IMR-90 (cell line): Measurements from ENCODE around the gene SSNA1. TPM values are rescaled to one million over a fixed set of nuclear protein-coding genes. Genes with fewer than 3 reads are reported as not detected.

Experiments
- ATAC-seq: fragments of 200-7000 bp; cut with Tn5 transposase; 2 replicates; pipeline ENCODE4 v1.9.1; 2020; ENCODE audit warnings: low read depth, mild to moderate bottlenecking, moderate library complexity
- BruUV-seq: library from RNA; stranded (reverse); fragments of 400-500 nt; replicated peaks from 2 replicates; lab custom pipeline; 2021; lab: Mats Ljungman, UMichigan
- CTCF ChIA-PET: fragments of 300-600 bp; formaldehyde crosslinking; extraction: SDS; loops from one replicate; lab custom pipeline; 2021; ENCODE audit warnings: antibody characterized with exemption; lab: Yijun Ruan, JAX
- POLR2A ChIA-PET: fragments of 300-600 bp; sonication (Branson Sonifier 250); formaldehyde crosslinking; loops from one replicate; lab custom pipeline; 2022; ENCODE audit warnings: antibody characterized with exemption; ENCODE audit not compliant: unreplicated experiment; lab: Charles Lee
- DNase-seq: peaks from one replicate; pipeline ENCODE4 v3.0.0; 2013
- H2AFZ ChIP-seq: replicated peaks from 2 replicates; pipeline ENCODE3; 2013; ENCODE audit warnings: low read length, mild to moderate bottlenecking; ENCODE audit not compliant: poor library complexity
- H2AK5ac ChIP-seq: 2 replicates; pipeline ENCODE4 v1.6.1; 2013; ENCODE audit warnings: low read depth, low read length, inconsistent platforms
- H2AK9ac ChIP-seq: replicated peaks from 2 replicates; pipeline ENCODE3; 2013; ENCODE audit warnings: mild to moderate bottlenecking, low read depth, low read length, moderate library complexity; ENCODE audit not compliant: poor library complexity
- H2BK120ac ChIP-seq: 2 replicates; pipeline ENCODE4 v1.6.1; 2013; ENCODE audit warnings: low read depth, low read length, inconsistent platforms
- H2BK15ac ChIP-seq: 3 replicates; pipeline ENCODE4 v1.6.1; 2013; ENCODE audit warnings: low read depth, low read length, inconsistent platforms
- H2BK20ac ChIP-seq: 2 replicates; pipeline ENCODE4 v1.6.1; 2013; ENCODE audit warnings: low read depth, mild to moderate bottlenecking, inconsistent platforms, low read length, moderate library complexity
- H2BK5ac ChIP-seq: 2 replicates; pipeline ENCODE4 v1.6.1; 2013; ENCODE audit warnings: mild to moderate bottlenecking, low read depth, low read length, inconsistent platforms; ENCODE audit not compliant: poor library complexity, severe bottlenecking
- H3K14ac ChIP-seq: replicated peaks from 2 replicates; pipeline ENCODE4 v1.6.1; 2013; ENCODE audit warnings: low read depth, low read length, inconsistent platforms
- H3K18ac ChIP-seq: 2 replicates; pipeline ENCODE4 v1.6.1; 2013; ENCODE audit warnings: low read depth, low read length, control low read depth
- H3K23ac ChIP-seq: 2 replicates; pipeline ENCODE4 v1.6.1; 2013; ENCODE audit warnings: low read depth, low read length, inconsistent platforms
- H3K27ac ChIP-seq: 2 replicates; pipeline ENCODE4 v1.5.1; 2013; ENCODE audit warnings: mild to moderate bottlenecking, control low read depth, low read length; ENCODE audit not compliant: insufficient read depth
- H3K27me3 ChIP-seq: 2 replicates; pipeline ENCODE4 v1.6.1; 2013; ENCODE audit warnings: low read length; ENCODE audit not compliant: control insufficient read depth, insufficient read depth
- H3K36me3 ChIP-seq: 2 replicates; pipeline ENCODE4 v1.6.1; 2013; ENCODE audit warnings: low read length, mixed read lengths; ENCODE audit not compliant: control insufficient read depth, insufficient read depth
- H3K4ac ChIP-seq: 2 replicates; pipeline ENCODE4 v1.6.1; 2013; ENCODE audit warnings: low read depth, low read length, inconsistent platforms
- H3K4me1 ChIP-seq: 2 replicates; pipeline ENCODE4 v1.6.1; 2013; ENCODE audit warnings: low read length, mixed read lengths; ENCODE audit not compliant: control insufficient read depth, insufficient read depth
- H3K4me2 ChIP-seq: 2 replicates; pipeline ENCODE4 v1.6.1; 2013; ENCODE audit warnings: low read depth, mild to moderate bottlenecking, control low read depth, low read length, moderate library complexity
- H3K4me3 ChIP-seq: 2 replicates; pipeline ENCODE4 v1.5.1; 2013; ENCODE audit warnings: low read depth, mild to moderate bottlenecking, control low read depth, low read length, moderate library complexity; ENCODE audit not compliant: insufficient read depth
- H3K56ac ChIP-seq: 2 replicates; pipeline ENCODE4 v1.6.1; 2013; ENCODE audit warnings: low read length, inconsistent platforms; ENCODE audit not compliant: insufficient read depth; ENCODE audit errors: extremely low read depth
- H3K79me1 ChIP-seq, 2 experiments: 2 replicates each; pipeline ENCODE4 v1.6.1; 2013; ENCODE audit warnings: low read length in 2 of 2, inconsistent platforms in 1 of 2, low read depth in 1 of 2
- H3K9ac ChIP-seq: 2 replicates; pipeline ENCODE4 v1.6.1; 2013; ENCODE audit warnings: low read depth, low read length, control low read depth
- H3K9me1 ChIP-seq: 2 replicates; pipeline ENCODE4 v1.6.1; 2013; ENCODE audit warnings: low read length, inconsistent platforms; ENCODE audit not compliant: insufficient read depth
- H3K9me3 ChIP-seq: 2 replicates; pipeline ENCODE4 v1.6.1; 2013; ENCODE audit warnings: low read length; ENCODE audit not compliant: control insufficient read depth, insufficient read depth
- H4K20me1 ChIP-seq: 2 replicates; pipeline ENCODE4 v1.6.1; 2013; ENCODE audit warnings: low read length, inconsistent platforms; ENCODE audit not compliant: insufficient read depth
- H4K5ac ChIP-seq: 2 replicates; pipeline ENCODE4 v1.6.1; 2013; ENCODE audit warnings: mild to moderate bottlenecking, low read depth, low read length, control low read depth
- H4K8ac ChIP-seq, 2 experiments: 2 replicates each; pipeline ENCODE4 v1.6.1; 2013; ENCODE audit warnings: low read depth in 2 of 2, low read length in 2 of 2, control low read depth in 1 of 2, inconsistent platforms in 1 of 2
- H4K91ac ChIP-seq: 2 replicates; pipeline ENCODE4 v1.6.1; 2013; ENCODE audit warnings: low read depth, low read length, inconsistent platforms; ENCODE audit not compliant: insufficient read depth
- CEBPB ChIP-seq: IDR thresholded peaks from 2 replicates; pipeline ENCODE4 v1.6.1; 2012; ENCODE audit warnings: low read depth, low read length, improper control_type of control experiment
- CHD1 ChIP-seq: IDR thresholded peaks from 2 replicates; pipeline ENCODE4 v1.6.1; 2012; ENCODE audit warnings: low read depth, low read length, improper control_type of control experiment
- FOS ChIP-seq: fragments of 150-350 bp; IDR thresholded peaks from 2 replicates; pipeline ENCODE4 v1.6.1; 2016; ENCODE audit warnings: low read depth, low read length
- MAZ ChIP-seq: IDR thresholded peaks from 2 replicates; pipeline ENCODE4 v1.6.1; 2012; ENCODE audit warnings: low read depth, mild to moderate bottlenecking, low read length, improper control_type of control experiment, moderate library complexity, borderline replicate concordance
- MXI1 ChIP-seq: IDR thresholded peaks from 2 replicates; pipeline ENCODE4 v1.6.1; 2012; ENCODE audit warnings: low read depth, mild to moderate bottlenecking, low read length, moderate library complexity, borderline replicate concordance
- NFE2L2 ChIP-seq: fragments of 150-350 bp; IDR thresholded peaks from 2 replicates; pipeline ENCODE4 v1.6.1; 2016; ENCODE audit warnings: low read depth, mild to moderate bottlenecking, low read length
- POLR2A ChIP-seq: IDR thresholded peaks from 2 replicates; pipeline ENCODE4 v1.6.1; 2012; ENCODE audit warnings: mild to moderate bottlenecking, low read depth, low read length
- RCOR1 ChIP-seq: IDR thresholded peaks from 2 replicates; pipeline ENCODE4 v1.6.1; 2012; ENCODE audit warnings: mild to moderate bottlenecking, low read length, improper control_type of control experiment; ENCODE audit not compliant: insufficient replicate concordance
- RFX5 ChIP-seq: IDR thresholded peaks from 2 replicates; pipeline ENCODE4 v1.8.0; 2012; ENCODE audit warnings: low read depth, mild to moderate bottlenecking, low read length, moderate library complexity
- SMC3 ChIP-seq: fragments of 150-350 bp; IDR thresholded peaks from 2 replicates; pipeline ENCODE4 v1.6.1; 2016; ENCODE audit warnings: low read depth, mild to moderate bottlenecking, antibody characterized with exemption, low read length, moderate library complexity
- WGBS, 2 experiments: methylation state at CpG; one replicate each; pipeline versions ENCODE4 v1.1.5 to v1.1.7; 2013; ENCODE audit warnings: missing lambda C conversion rate in 2 of 2; ENCODE audit not compliant: insufficient read length in 1 of 2; ENCODE audit errors: extremely low coverage in 2 of 2; 5-methylcytosine and 5-hydroxymethylcytosine counted together
- dilution Hi-C: fragments of 300-500 bp; cut with HindIII; formaldehyde crosslinking; loops from one replicate; pipeline ENCODE4 v1.14.3; 2018; ENCODE audit warnings: low sequenced_read_pairs; ENCODE audit not compliant: unreplicated experiment
- in situ Hi-C: fragments of 300-500 bp; cut with MboI; formaldehyde crosslinking; loops from 3 replicates; pipeline ENCODE4 v1.14.3; 2019; ENCODE audit warnings: low sequenced_read_pairs, inconsistent platforms, mixed read lengths
- intact Hi-C: fragments of 100-400 bp; cut with micrococcal nuclease; formaldehyde crosslinking; loops from 2 replicates; pipeline ENCODE4 v1.10.0; 2022
- polyA plus RNA-seq, 3 experiments: library from polyadenylated mRNA; depleted of rRNA; stranded (reverse); fragments of >200 nt; gene quantifications; 2 replicates each; pipeline ENCODE4 v1.2.3, GENCODE V29; 2012; ENCODE audit warnings: low replicate concordance in 1 of 3
- total RNA-seq: library from RNA; depleted of rRNA; stranded (reverse); fragments of >200 nt; gene quantifications from 2 replicates; pipeline ENCODE4 v1.2.3, GENCODE V29; 2012
- TF ChIP-seq, protein P1 (sequence below): conservative IDR thresholded peaks from 2 replicates; pipeline ENCODE4 v1.5.1; 2012; ENCODE audit warnings: mild to moderate bottlenecking, low read depth, low read length, improper control_type of control experiment
- TF ChIP-seq, protein P2 (sequence below): fragments of 150-350 bp; IDR thresholded peaks from 2 replicates; pipeline ENCODE4 v1.6.1; 2017; ENCODE audit warnings: mild to moderate bottlenecking, antibody characterized with exemption, low read length, low read depth

The SSNA1 gene
- total and polyA plus RNA-seq, 2 of the 4 experiments (the other 2 are of a cell fraction): 55.7 to 86.7 TPM

DNA sequence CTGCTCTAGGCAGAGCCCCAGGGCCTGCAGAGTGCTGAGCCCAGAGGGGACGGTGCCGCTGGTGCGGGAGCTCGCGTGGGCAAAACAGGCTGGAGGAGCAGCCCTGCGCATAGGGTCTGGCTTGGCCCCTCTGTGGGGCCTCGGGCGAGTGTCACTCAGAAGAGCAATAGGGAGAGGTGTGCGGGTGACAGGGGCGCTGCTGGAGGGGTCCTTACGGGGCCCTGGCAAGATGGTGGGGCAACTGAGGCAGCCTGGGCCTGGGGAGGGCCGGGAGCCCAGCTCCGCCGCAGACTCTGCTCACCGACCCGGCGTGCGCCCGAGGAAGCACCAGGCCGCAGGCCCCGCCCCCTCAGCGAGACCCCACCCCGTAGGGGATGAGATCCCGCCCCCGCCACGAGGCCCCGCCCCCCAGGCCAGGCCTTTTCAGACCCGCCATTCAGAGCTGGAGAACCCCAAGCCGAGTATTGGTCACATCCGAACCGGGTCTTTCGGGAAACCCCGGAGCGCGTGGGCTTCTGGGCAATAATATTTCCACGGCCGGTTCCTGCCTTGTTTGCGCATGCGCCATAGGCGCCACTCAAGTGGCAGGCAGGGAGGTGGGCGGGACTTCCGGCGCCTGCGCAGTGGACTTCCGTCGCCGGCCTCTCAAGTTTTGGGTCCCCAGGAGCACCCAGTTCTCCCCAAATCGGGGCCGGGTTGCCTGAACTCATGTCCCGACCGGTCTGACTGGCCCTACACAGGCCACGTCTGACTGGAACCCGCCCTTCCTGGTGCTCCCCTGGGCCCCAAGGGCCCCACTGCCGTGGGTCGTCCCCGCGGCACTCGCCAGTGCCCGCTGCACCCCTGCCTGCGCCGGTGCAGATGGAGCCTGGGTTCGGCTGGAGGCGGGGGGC lies 34.8 kb downstream of the SSNA1 start:
- peaks cover 19% of the 10 kb centered on the region for H3K4me1 ChIP-seq
- H3K18ac ChIP-seq: no peak overlapping the region; the same call in 1 of the 2 replicates
- peak overlapping the region; percentile 96 for H3K27ac ChIP-seq
- H2AK5ac ChIP-seq: peak overlapping the region; percentile 96
- H3K14ac ChIP-seq: peak overlapping the region; percentile 90
- no TSS peak for BruUV-seq
- H4K8ac ChIP-seq: peak overlapping the region; percentile 95
- H3K36me3 ChIP-seq: no peaks in the 10 kb centered on the region
- CTCF ChIA-PET: interaction anchor here (0.8 kb wide), 1 partner anchor 177 kb away, joined by 4 read pairs; the partner anchor contains the start of gene NPDC1
- no peaks in the 10 kb centered on the region for H3K27me3 ChIP-seq
- no peak overlapping the region for H2BK20ac ChIP-seq
- ATAC-seq (peak; percentile 93), DNase-seq (peak; percentile 97)
- H3K9me3 ChIP-seq: no peaks in the 10 kb centered on the region
- H3K4me2 ChIP-seq: peak overlapping the region; percentile 88
- peak overlapping the region; percentile 62; the same call in 1 of the 2 replicates for H3K56ac ChIP-seq
- peak overlapping the region; percentile 79 for H2BK5ac ChIP-seq
- peak overlapping the region; percentile 93 for H2AFZ ChIP-seq
- dilution Hi-C loops: no loop called here
- H2BK120ac ChIP-seq: no peak overlapping the region
- H3K4me3 ChIP-seq: peak overlapping the region; percentile 89
- H4K91ac ChIP-seq: peak overlapping the region; percentile 64; the same call in 1 of the 2 replicates
- peak overlapping the region; percentile 58; the same call in 1 of the 2 replicates for H3K23ac ChIP-seq
- peaks cover 0 to 4% of the 10 kb centered on the region in 2 experiments; a peak in 1 of 4 replicates for H3K79me1 ChIP-seq
- TF ChIP-seq CEBPB (no peak), SMC3 (no peak), CHD1 (no peak), POLR2A (no peak), RCOR1 (no peak), RFX5 (no peak), MAZ (peak; percentile 14; the same call in 1 of the 2 replicates), MXI1 (peak; percentile 14; the same call in 1 of the 2 replicates), FOS (no peak), NFE2L2 (no peak)
- TF ChIP-seq, protein P1, sequence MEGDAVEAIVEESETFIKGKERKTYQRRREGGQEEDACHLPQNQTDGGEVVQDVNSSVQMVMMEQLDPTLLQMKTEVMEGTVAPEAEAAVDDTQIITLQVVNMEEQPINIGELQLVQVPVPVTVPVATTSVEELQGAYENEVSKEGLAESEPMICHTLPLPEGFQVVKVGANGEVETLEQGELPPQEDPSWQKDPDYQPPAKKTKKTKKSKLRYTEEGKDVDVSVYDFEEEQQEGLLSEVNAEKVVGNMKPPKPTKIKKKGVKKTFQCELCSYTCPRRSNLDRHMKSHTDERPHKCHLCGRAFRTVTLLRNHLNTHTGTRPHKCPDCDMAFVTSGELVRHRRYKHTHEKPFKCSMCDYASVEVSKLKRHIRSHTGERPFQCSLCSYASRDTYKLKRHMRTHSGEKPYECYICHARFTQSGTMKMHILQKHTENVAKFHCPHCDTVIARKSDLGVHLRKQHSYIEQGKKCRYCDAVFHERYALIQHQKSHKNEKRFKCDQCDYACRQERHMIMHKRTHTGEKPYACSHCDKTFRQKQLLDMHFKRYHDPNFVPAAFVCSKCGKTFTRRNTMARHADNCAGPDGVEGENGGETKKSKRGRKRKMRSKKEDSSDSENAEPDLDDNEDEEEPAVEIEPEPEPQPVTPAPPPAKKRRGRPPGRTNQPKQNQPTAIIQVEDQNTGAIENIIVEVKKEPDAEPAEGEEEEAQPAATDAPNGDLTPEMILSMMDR: no peak
- TF ChIP-seq, protein P2, sequence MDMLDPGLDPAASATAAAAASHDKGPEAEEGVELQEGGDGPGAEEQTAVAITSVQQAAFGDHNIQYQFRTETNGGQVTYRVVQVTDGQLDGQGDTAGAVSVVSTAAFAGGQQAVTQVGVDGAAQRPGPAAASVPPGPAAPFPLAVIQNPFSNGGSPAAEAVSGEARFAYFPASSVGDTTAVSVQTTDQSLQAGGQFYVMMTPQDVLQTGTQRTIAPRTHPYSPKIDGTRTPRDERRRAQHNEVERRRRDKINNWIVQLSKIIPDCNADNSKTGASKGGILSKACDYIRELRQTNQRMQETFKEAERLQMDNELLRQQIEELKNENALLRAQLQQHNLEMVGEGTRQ: 0 out of 2 replicates have a peak, but pooled peaks have one; percentile 3
- POLR2A ChIA-PET: interaction anchor here (1.1 kb wide), 1 partner anchor 15 kb away, joined by 6 read pairs; no protein-coding TSS in a partner anchor
- H3K9me1 ChIP-seq: peaks cover 3% of the 10 kb centered on the region; the same call in 1 of the 2 replicates
- 1% methylated on average over 36 of the region's 63 CpGs; no CpG with 5 or more reads in 1 of the 2 experiments for WGBS, 2 experiments
- peak overlapping the region; percentile 86 for H2AK9ac ChIP-seq
- in situ Hi-C loops: no loop called here
- intact Hi-C loops: no loop called here
- peak overlapping the region; percentile 97 for H3K9ac ChIP-seq
- H2BK15ac ChIP-seq: no peak overlapping the region
- H3K4ac ChIP-seq: peak overlapping the region; percentile 88
- no peaks in the 10 kb centered on the region for H4K20me1 ChIP-seq
- peak overlapping the region; percentile 89 for H4K5ac ChIP-seq
